Stimulated activated CD8-positive, alpha-beta memory T cell treated with anti-CD3 and anti-CD28 coated beads, Interleukin-4, amount 100 ng/mL, for 24 hours (primary cell): ENCODE measurements around the gene MLIP.

Experiments used
- DNase-seq: peaks from one replicate; pipeline ENCODE4 v3.0.0-alpha.2; 2020; ENCODE audit warnings: low read depth

The MLIP gene

GRCh38 chr6:54282186-54282585 lies 170.9 kb downstream of the MLIP start:
- no peak for DNase-seq

GRCh38 chr6:54284161-54284860 lies 173.1 kb downstream of the MLIP start:
- DNase-seq = no peak

GRCh38 chr6:54285595-54285994 lies 174.4 kb downstream of the MLIP start:
- DNase-seq = no peak

GRCh38 chr6:54286141-54286540 lies 174.9 kb downstream of the MLIP start:
- DNase-seq = no peak

GRCh38 chr6:54288474-54288873 lies 177.2 kb downstream of the MLIP start:
- no peak for DNase-seq

GRCh38 chr6:54289426-54289825 lies 178.2 kb downstream of the MLIP start:
- DNase-seq = no peak

GRCh38 chr6:54291146-54291545 lies 179.9 kb downstream of the MLIP start:
- DNase-seq = no peak

- no peak for DNase-seq
These were observed 180.5 kb downstream of the MLIP start for GRCh38 chr6:54291738-54292137.

- no peak for DNase-seq
These were observed 183.8 kb downstream of the MLIP start for GRCh38 chr6:54294965-54295532.

GRCh38 chr6:54299542-54300269 lies 188.5 kb downstream of the MLIP start:
- DNase-seq = no peak

GRCh38 chr6:54301770-54302169 lies 190.5 kb downstream of the MLIP start:
- DNase-seq = no peak

GRCh38 chr6:54307439-54307910 lies 196.2 kb downstream of the MLIP start:
- DNase-seq = no peak

- DNase-seq = no peak
These were observed 197.2 kb downstream of the MLIP start, which contains the start of gene TINAG for GRCh38 chr6:54308289-54308985. Gene TINAG, plus strand, starts transcription at chr6:54308441. Its CDS starts 110 bp downstream, at chr6:54308551.

GRCh38 chr6:54308986-54309315 lies 197.7 kb downstream of the MLIP start:
- no peak for DNase-seq

GRCh38 chr6:54310377-54311152 lies 199.3 kb downstream of the MLIP start:
- no peak for DNase-seq

- DNase-seq = no peak
These were observed 204.4 kb downstream of the MLIP start for GRCh38 chr6:54315656-54316055.
